ENCODE measurements around the gene OR2T29.

- TF ChIP-seq, protein P1, sequence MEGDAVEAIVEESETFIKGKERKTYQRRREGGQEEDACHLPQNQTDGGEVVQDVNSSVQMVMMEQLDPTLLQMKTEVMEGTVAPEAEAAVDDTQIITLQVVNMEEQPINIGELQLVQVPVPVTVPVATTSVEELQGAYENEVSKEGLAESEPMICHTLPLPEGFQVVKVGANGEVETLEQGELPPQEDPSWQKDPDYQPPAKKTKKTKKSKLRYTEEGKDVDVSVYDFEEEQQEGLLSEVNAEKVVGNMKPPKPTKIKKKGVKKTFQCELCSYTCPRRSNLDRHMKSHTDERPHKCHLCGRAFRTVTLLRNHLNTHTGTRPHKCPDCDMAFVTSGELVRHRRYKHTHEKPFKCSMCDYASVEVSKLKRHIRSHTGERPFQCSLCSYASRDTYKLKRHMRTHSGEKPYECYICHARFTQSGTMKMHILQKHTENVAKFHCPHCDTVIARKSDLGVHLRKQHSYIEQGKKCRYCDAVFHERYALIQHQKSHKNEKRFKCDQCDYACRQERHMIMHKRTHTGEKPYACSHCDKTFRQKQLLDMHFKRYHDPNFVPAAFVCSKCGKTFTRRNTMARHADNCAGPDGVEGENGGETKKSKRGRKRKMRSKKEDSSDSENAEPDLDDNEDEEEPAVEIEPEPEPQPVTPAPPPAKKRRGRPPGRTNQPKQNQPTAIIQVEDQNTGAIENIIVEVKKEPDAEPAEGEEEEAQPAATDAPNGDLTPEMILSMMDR (IDR thresholded peaks at IDR 0.05), result no peak
- no peak for TF ChIP-seq POLR2A (IDR thresholded peaks at IDR 0.05)
- no peak for TF ChIP-seq POLR2AphosphoS5 (IDR thresholded peaks at IDR 0.05; ENCODE audit: insufficient read depth in 1 of 2, low read depth in 1 of 2)
Observed at GRCh38 chr1:248599396-248599795, 36.8 kb upstream of the OR2T29 start.
